HL-60 (cell line): ENCODE data around the gene ZNF716.
"Not testable (repeated sequence)": the region's sequence is repeated elsewhere in the genome, so short reads cannot be mapped to it uniquely, and the experiment has no call there.

ENCODE experiments used
- DNase-seq, 2 experiments: peaks; one replicate each; pipeline ENCODE4 v3.0.0-alpha.2; 2010 to 2020; ENCODE audit warnings: low read depth in 1 of 2, low spot score in 1 of 2
- H3K27ac ChIP-seq: fragments of 250-450 bp; sonication (Bioruptor Pico); replicated peaks from 2 replicates; pipeline ENCODE4 v1.5.1; 2020; ENCODE audit warnings: mild to moderate bottlenecking, moderate library complexity
- H3K27me3 ChIP-seq: fragments of 250-450 bp; sonication (Bioruptor Pico); 2 replicates; pipeline ENCODE4 v1.5.1; 2021; ENCODE audit warnings: mild to moderate bottlenecking, moderate library complexity; ENCODE audit not compliant: insufficient read depth, poor library complexity, severe bottlenecking
- H3K4me3 ChIP-seq: replicated peaks from 2 replicates; pipeline ENCODE4 v1.5.1; 2011; ENCODE audit warnings: mild to moderate bottlenecking, control low read depth, low read length; ENCODE audit not compliant: insufficient read depth
- CTCF ChIP-seq: IDR thresholded peaks from one replicate; pipeline ENCODE4 v1.5.1; 2011; ENCODE audit warnings: low read length, control low read depth, inconsistent platforms; ENCODE audit not compliant: insufficient read depth
- GABPA ChIP-seq: IDR thresholded peaks from 2 replicates; pipeline ENCODE4 v1.6.1; 2012; ENCODE audit warnings: low read depth
- POLR2AphosphoS5 ChIP-seq: IDR thresholded peaks from 2 replicates; pipeline ENCODE4 v1.6.1; 2012; ENCODE audit warnings: low read depth
- REST ChIP-seq: IDR thresholded peaks from 2 replicates; pipeline ENCODE4 v1.6.1; 2012; ENCODE audit warnings: low read depth; ENCODE audit not compliant: insufficient replicate concordance
- SPI1 ChIP-seq: IDR thresholded peaks from 2 replicates; pipeline ENCODE4 v1.6.1; 2012; ENCODE audit warnings: low read depth, mild to moderate bottlenecking, borderline replicate concordance

Gene ZNF716

GRCh38 chr7:57438244-57438643, 11.7 kb upstream of the ZNF716 start:
- no peak for DNase-seq
- Histone ChIP-seq H3K4me3 (no peak overlapping the region), H3K27ac (no peak overlapping the region), H3K27me3 (no peaks in the 10 kb centered on the region)
- TF ChIP-seq GABPA (no peak), CTCF (no peak), POLR2AphosphoS5 (no peak), REST (no peak), SPI1 (no peak)

- TF ChIP-seq GABPA (no peak), REST (no peak), SPI1 (no peak), POLR2AphosphoS5 (no peak)
- Histone ChIP-seq H3K27me3 (no peaks in the 10 kb centered on the region), H3K4me3 (no peak overlapping the region), H3K27ac (no peak overlapping the region)
- DNase-seq, result no peak
These were observed 6.4 kb upstream of the ZNF716 start for GRCh38 chr7:57443567-57443966.

GRCh38 chr7:57469186-57469828, 19.3 kb downstream of the ZNF716 start:
- H3K27ac ChIP-seq, H3K4me3 ChIP-seq, DNase-seq, H3K27me3 ChIP-seq: not testable (repeated sequence)

- H3K4me3 ChIP-seq, DNase-seq, H3K27me3 ChIP-seq, H3K27ac ChIP-seq: not testable (repeated sequence)
These were observed 30.3 kb downstream of the ZNF716 start for GRCh38 chr7:57480304-57480703.

GRCh38 chr7:57485022-57485421, 35.0 kb downstream of the ZNF716 start:
- not testable (repeated sequence) for H3K4me3 ChIP-seq, DNase-seq, H3K27ac ChIP-seq, H3K27me3 ChIP-seq

GRCh38 chr7:57487957-57488356, 38.0 kb downstream of the ZNF716 start:
- TF ChIP-seq REST (no peak), GABPA (no peak), POLR2AphosphoS5 (no peak), CTCF (no peak), SPI1 (no peak)
- Histone ChIP-seq H3K27me3 (no peaks in the 10 kb centered on the region), H3K27ac (no peak overlapping the region), H3K4me3 (no peak overlapping the region)
- DNase-seq, result no peak

- H3K4me3 ChIP-seq, H3K27ac ChIP-seq, DNase-seq, H3K27me3 ChIP-seq: not testable (repeated sequence)
These were observed 45.1 kb downstream of the ZNF716 start for GRCh38 chr7:57495111-57495510.
